GDM1 (cell line): ENCODE data around the gene OR10A6.

ENCODE experiments used
- DNase-seq: peaks from one replicate; lab custom pipeline; 2025; lab: John Stamatoyannopoulos, UW

Gene OR10A6, protein sequence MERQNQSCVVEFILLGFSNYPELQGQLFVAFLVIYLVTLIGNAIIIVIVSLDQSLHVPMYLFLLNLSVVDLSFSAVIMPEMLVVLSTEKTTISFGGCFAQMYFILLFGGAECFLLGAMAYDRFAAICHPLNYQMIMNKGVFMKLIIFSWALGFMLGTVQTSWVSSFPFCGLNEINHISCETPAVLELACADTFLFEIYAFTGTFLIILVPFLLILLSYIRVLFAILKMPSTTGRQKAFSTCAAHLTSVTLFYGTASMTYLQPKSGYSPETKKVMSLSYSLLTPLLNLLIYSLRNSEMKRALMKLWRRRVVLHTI

DNA sequence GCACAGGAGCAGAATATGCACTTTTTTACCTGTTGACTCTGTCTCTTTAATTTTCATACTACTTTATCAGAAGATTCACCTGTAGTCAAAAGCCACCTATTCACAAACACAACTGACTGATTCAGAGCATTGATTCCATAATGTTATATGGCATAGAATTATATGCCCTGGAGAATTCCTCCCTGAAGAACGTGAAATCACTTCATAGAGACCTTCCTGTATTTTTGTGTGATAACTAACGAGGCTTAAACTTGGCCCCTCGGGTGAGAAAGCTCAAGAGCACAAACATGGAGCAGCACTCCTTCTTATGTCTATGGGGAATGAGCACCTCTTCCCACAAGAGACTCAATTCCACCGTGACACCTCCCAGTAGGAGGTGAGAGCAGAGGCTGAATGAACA lies at the start of gene OR10A6:
Gene OR10A6, minus strand, starts transcription at position 101 of the 400 bp plus-strand sequence. CDS start 2,606 bp downstream, outside the sequence.
- no peak for DNase-seq

DNA sequence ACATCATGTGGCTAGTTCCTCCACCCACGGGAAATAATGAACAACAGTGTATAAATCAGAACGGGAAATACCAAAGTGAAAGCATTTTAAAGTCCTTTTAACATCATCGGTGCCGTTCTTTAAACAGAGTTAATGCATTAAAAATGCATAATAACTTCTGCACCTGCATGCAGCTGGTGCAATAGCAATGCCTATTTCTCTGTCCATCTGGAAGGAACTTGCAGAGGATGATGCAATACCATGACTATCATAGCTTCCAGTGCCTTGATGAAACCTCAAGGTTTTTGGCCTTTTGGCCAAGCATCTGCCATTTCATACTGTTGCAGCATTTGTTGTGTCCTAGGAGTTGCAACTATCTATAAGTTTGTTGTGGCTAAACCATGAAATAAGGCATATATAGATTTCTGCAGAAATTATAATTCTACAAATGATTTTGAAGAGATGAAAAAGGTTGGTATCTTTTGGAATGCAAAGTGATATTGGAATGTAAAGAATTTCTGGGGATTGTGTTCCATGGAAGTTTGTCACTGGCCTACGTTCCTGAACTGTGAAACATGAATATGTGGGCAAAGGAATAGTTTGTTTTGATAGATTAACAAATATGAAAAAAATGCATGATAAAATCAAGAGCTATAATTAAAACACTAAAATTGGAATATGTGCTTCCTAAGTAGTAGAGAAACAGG lies 46.3 kb upstream of the OR10A6 start:
- DNase-seq, result no peak

DNA sequence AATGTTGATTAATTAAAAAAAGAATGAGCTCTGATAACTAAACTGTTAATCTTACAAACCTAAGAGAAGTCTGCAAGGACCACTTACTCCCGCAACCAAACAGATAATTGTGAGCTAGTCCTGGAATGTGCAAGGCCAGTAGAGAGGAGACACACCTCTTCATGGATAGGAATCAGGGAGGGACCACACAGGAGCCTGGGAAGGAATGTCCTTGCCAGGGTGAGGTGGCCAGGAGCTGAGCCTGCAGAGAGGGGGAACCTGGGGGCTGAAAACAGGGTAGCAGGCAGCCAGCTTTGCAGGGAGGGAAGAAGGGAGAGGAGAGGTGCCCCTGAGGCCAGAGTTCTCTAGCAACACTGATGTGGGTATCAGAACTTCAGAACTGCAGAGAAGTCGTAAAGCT lies 43.6 kb upstream of the OR10A6 start:
- no peak for DNase-seq

DNA sequence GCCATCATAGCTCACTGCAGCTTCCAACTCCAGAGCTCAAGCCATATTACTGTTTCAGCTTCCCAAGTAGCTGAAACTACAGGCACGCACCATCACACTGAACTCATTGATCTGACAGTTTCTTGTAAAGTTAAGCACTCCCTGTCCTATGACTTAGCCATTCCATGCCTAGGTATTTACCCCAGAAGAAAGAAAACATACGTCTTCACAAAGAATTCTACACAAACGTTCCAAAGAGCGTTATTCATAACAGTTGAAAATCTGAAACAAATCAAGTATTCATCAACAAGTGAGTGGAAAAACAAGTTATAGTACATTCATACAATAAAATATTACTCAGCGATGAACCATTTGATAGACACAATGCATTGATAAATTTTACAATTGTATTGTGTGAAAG lies 41.9 kb upstream of the OR10A6 start:
- DNase-seq, result no peak

DNA sequence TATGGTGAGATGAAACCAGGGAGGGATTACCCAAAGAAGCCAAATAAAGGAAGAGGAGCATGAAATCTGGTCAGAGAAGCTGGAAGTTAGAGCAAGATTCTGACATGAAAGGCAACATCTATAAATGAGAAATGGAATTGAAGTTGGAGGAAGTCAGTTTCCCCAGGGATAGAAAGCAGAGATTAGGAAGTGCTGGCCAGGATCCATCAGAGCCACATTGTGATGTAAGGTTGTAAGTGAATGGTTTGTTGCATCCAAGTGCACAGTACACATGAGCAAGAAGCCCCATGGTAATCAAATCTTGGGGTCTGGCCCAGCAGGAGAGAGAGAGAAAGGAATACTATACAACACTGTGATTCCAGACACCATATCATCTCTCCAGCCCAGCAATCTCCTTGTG lies 40.8 kb upstream of the OR10A6 start:
- DNase-seq, result no peak

DNA sequence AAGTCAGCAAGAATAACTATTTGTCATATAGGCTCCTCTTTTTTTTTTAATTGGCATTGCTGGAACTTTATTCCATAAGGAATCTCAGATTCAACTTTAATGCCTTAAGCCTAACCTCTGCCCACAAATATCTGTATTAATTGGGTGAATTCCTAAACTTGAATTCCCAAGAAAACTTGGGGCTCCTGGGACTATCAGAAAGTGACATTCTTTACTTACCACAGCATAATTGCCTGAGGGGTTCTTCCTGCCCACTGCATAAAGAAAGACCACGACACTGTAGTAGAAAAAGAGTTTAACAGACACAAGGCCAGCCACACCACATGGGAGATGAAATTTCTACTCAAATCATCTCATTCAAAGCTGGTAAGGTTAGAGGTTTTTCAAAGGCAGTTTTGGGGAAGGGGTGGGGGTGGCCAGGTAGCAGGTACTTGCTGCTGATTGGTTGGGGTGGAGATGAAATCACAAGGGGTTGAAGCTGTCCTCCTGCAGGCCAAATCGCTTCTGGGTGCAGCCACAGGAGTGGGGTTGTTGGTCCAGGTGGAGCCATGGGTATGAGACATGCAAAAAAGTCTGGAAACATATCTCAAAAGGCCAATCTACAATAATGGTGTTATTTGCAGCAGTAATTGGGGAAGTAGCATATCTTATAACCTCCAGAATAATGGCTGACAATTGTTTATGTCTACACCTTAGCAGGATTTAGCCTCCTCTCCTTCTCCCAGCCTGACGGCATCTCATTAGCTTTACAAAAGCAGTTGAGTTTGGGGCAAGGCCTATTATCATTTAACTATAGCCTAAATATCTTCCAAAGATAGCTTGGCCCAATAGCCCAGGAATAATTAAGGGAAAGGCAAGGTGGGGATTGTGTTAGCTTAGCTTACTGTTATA lies 38.9 kb upstream of the OR10A6 start:
- DNase-seq, result no peak

DNA sequence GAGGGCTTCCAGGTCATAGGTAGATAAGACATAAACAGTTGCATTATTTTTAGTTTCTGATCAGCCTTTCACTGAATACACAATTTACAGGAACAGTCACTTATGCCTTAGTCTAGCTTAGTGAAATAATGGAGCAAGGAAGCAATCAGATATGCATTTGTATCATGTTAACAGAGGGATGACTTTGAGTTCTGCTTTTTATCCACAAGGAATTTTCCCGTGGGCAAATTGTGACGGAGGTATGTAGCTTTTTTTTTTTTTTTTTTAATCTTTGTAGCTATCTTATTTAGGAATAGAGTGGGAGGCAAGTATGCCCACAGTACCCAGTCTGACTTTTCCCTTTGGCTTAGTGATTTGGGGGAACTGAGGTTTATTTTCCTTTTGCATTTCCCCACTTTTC lies 37.6 kb upstream of the OR10A6 start:
- DNase-seq, result no peak

DNA sequence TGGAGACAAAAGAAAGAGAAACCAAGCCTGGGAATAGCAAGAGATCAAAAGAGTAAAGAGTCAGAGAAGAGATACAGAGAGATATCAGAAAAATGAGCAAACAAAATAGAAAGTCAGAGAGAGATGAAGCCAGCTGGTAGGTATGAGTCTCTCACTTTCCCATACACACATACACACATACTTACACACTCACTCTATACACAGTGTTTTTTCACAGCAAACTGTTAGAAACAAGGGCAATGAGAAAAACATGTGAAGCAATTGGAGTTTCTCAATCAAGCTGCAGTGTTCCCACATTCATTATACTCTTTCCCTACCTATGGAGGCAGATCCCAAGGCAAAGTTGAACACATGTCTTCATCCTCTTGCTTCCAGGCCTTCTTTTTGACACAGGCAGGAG lies 36.8 kb upstream of the OR10A6 start:
- no peak for DNase-seq

DNA sequence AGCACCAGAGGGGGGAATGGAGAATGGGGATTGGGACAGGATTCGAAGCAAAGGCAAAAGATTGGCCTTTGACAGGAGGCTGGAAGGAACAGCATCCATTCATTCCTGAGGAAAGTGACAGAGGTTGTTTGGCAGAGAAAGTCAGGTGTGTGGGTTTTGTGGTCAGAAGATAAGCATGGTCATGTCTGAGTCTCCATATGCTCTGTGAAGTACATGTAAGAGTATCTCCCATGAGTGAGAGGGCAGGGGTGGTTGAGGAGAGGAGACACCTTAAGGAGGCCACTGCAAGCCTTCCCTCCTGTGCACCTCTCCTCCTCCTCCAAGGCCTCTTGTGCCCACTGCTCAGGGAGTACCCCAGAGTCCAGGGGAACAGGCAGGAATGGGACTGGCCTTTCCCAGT lies 36.0 kb upstream of the OR10A6 start:
- DNase-seq, result no peak

DNA sequence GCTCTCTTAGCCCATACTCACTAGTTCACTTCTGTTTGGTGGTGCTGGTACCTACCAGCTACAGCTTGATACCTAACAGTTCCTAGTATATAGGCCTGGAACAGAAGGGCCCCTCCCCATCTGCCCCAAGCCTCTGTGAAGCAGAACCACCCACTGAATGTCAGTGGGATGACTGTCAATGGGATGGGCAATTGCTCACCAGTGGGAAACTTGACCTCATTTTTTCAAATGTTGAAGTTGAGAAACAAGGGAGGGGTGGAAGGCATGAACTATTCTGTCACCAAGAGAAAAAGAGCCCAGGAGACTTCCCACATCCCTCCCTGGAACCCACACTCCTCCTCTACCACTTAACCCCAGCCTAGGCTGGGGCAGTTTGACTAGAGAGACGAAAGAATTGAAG lies 34.3 kb upstream of the OR10A6 start, which contains the start of gene NLRP10:
Gene NLRP10, minus strand, starts transcription at position 62 of the 400 bp plus-strand sequence. CDS start 1,952 bp downstream, outside the sequence.
- no peak for DNase-seq

DNA sequence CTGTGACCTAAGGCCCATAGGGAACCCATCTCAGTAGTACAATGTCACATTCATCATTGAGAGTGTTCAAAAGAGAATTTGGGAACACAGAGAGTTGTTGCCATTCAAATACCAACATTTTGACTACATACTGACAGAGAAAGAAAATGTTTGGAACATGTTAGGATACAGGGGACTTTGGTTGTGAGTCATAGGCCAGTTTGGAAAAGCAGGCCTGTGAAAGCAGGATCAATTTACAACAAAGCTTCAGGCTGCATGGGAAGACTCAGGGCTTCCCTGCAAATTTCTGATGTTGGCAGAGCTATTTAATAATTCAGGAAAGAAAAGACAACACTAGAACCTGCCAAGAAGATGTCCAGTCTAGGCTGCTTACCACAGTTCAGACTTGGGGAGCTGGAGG lies 33.8 kb upstream of the OR10A6 start:
- no peak for DNase-seq

DNA sequence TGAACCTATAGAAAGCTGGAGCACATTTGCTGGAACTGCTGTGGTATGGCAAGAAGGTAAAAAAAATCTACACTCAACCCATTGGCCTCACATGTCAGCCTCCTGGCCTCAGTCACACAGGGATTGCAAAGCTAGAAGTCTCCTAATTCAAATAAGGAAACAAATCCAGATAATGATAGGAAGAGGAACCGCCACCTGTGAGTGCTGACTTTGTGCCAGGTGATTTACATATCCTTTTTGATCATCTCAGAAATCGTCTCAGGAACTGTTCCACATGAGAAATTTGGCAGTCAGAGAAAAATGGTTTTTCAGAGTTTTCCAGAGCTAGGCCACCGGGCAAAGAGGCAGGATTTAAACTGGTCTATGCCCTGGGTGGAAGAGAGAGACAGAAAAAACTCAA lies 33.2 kb upstream of the OR10A6 start:
- DNase-seq, result no peak

DNA sequence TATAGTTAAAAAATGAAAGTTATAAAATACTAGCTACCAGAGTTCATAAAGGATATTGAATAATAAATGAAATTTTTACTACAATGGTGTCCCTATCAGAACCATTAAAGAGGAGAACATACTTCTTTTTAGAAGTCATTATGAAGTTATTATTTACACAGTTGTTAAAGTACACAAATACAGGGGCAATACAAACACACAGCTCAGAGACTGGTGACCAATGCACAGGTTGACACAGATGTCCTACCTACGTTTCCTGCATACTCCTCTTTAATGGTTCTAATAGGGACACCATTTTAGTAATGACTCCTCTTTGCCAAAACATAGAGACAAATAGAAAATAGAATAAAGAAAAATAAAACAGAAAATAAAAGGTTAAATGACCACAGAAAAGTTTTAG lies 24.1 kb upstream of the OR10A6 start:
- no peak for DNase-seq

DNA sequence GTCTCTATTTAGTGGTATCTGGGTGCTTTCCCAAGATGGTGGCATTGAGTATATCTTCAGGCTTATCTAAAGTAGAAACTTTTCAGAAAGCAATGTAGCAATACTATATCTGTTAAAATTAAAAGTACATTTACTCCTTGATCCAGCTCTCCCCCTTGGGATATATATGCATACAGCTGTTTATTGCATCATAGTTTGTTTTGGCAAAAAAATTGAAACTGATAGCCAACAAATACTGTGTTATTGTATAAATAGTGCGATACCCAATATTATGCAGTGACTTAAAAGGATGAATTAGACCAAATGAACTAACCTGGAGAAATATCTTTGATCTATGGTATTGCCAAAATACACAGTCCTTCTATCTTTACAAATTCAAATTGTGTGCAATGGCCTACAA lies 18.9 kb upstream of the OR10A6 start:
- no peak for DNase-seq

DNA sequence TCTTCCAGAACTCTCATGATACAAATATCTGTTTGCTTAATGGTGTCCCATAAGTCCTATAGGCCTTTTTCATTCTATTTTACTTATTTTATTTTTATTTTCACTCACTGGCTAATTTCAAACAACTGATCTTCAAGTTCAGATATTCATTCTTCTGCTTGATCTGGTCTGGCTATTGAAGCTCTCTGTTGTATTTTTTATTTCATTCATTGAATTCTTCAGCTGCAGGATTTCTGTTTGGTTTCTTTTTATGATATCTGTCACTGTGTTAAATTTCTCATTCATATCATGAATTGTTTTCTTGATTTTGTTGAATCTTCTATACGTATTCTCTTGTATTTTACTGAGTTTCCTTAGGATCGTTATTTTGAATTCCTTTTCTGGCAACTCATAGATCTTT lies 13.1 kb upstream of the OR10A6 start:
- DNase-seq, result no peak

DNA sequence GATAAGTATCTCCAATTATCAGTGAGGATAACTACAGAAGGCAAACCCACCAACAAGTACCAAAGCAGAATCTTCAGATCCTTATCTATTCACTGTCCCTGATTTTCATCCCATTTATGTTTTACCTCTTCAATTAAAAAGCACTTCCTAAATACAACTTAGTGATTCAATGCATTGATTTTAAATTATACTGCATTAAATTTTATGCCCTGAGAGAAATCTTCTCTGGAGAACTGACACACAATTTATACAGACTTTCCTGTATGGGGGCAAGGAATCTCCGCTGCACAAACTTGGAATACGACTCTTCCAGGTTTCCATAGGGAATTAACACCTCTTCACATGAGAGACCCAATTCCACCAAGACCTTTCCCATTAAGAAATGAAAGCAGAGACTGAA lies 10.5 kb upstream of the OR10A6 start, which contains the start of gene OR10A3:
Gene OR10A3, minus strand, starts transcription at position 101 of the 400 bp plus-strand sequence. CDS start 2,188 bp downstream, outside the sequence.
- DNase-seq, result no peak

DNA sequence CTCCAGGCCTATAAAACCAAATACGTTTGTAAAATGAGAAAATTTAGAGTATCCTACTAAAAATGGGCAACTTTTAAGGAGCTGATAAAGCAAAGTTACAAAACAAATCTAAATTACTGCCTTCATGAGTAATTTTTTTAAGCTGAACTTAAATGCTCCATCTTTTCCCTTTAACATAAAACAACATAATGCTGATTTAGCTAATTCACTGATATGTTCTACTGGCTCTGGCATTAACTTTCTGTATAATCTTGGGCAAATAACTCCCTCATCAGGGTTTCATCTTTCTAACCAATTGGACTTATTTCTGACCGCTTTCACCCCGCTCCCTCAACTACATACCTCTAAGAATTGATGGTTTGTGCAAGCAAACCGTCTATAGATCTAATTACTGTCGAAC lies 10.1 kb upstream of the OR10A6 start:
- no peak for DNase-seq

DNA sequence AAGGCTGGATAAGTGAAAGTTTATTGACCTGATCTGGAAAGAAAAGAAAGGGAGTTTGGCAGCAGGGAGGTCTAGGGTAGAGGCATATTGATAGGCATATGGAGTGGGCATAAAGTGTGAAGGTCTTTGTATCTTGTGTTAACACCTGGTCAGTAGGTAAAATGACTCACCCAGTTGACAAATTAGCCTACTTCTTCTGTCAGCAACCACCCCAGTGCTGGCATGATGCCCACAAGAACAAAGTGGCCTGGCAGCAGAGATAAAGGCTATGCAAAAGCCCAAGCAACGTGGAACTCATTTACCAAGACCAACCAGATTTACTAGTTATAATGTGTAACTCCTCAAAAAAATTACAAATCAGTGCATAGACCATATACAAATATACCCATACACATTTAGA lies 5.5 kb upstream of the OR10A6 start:
- DNase-seq, result no peak

DNA sequence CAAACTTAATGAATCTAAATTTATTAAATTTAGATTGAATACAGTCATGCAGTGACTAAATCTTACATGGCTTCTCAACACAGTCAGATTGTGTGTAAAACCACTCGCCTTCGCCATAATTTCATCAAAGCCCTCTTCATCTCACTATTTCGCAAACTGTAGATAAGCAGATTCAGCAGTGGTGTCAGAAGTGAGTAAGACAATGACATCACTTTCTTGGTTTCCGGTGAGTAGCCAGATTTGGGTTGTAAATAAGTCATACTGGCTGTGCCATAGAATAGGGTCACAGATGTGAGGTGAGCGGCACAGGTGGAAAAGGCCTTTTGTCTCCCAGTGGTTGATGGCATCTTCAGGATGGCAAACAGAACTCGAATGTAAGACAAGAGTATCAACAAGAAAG lies 3.4 kb downstream of the OR10A6 start:
- DNase-seq, result no peak

DNA sequence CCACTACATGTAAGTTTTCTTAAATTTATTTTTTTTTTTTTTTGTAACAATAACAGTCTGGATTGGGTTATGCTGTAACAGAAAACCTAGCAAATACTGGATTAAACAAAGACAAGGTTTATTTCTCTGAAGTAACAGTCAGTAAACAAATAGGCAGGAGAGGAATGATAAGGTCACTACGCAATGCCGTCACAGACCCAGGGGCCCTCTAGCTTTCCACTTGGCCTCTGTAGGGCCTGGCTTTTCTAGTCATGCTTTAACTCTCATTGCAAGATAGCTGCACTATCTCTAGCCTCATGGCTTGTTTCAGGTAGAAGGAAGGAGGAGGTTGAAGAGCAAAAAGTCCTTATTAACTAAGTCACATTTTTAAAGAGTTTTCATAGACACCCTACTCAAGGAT lies 6.5 kb downstream of the OR10A6 start:
- no peak for DNase-seq

DNA sequence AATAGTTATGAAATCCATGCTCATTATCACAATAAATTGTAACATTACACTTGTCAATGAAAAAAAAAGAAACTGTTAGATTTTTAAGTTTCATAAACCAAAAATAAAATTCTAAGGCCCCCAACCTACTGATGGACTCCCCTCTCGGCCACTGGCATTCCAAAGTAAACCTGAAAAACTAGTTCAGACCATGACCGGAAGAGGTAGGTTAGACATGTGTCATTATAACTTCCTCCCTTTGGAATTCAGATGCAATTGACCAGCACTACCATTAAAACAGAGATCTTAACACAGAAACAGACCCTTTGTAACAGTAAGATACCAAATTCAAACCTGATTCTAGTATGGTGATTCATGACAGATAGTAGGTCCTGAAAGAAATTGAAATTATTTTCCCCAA lies 12.9 kb downstream of the OR10A6 start:
- DNase-seq, result no peak

DNA sequence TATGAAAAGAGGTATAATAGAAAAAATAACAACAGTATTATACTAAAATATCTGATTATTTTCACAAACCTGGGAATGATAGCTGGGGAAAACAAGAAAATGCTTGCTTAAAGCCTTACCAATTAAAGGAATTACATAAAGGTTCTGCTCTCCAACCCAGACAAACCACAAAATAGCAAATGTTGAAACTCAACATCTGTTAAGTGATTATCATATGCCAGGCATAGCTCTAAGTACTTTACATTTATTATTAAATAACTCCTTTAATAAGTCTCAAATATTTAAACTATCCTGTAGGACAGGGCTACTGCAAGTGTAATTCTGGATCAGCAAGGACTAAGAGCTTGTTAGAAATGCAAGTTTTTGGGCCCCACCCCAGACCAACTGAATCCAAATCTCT lies 20.1 kb downstream of the OR10A6 start:
- no peak for DNase-seq
